Large intestine (tissue), 3 donors: ENCODE measurements around the gene SRRM4. TPM values are rescaled to one million over a fixed set of nuclear protein-coding genes. Genes with fewer than 3 reads are reported as not detected.

ENCODE experiments used
- DNase-seq, 2 donors: peaks; one replicate each; pipeline versions ENCODE4 v3.0.0 to v3.0.0-alpha.2; 2013
- H3K27ac ChIP-seq: one replicate; pipeline ENCODE4 v1.5.1; 2013; ENCODE audit warnings: low read length
- H3K27me3 ChIP-seq: 2 replicates; pipeline ENCODE4 v1.6.1; 2013; ENCODE audit warnings: low read length; ENCODE audit not compliant: control insufficient read depth, insufficient read depth
- H3K36me3 ChIP-seq: 2 replicates; pipeline ENCODE4 v1.6.1; 2013; ENCODE audit warnings: low read length; ENCODE audit not compliant: control insufficient read depth, insufficient read depth
- H3K4me1 ChIP-seq: one replicate; pipeline ENCODE4 v1.6.1; 2013; ENCODE audit warnings: low read length; ENCODE audit not compliant: control insufficient read depth, insufficient read depth
- H3K4me3 ChIP-seq: one replicate; pipeline ENCODE4 v1.5.1; 2013; ENCODE audit warnings: low read length
- H3K9me3 ChIP-seq: one replicate; pipeline ENCODE4 v1.6.1; 2013; ENCODE audit warnings: mild to moderate bottlenecking, low read depth, low read length, moderate library complexity; ENCODE audit not compliant: control insufficient read depth
- WGBS: methylation state at CpG from one replicate; pipeline ENCODE4 v1.1.5; 2013; ENCODE audit warnings: low lambda C conversion rate; ENCODE audit not compliant: insufficient coverage; 5-methylcytosine and 5-hydroxymethylcytosine counted together
- polyA plus RNA-seq: library from polyadenylated mRNA; unstranded; fragments of 120-200 nt; gene quantifications from one replicate; pipeline ENCODE4 v1.2.1, GENCODE V29; 2013

SRRM4 gene
- polyA plus RNA-seq, 1 donor, result 1.6 TPM

DNA sequence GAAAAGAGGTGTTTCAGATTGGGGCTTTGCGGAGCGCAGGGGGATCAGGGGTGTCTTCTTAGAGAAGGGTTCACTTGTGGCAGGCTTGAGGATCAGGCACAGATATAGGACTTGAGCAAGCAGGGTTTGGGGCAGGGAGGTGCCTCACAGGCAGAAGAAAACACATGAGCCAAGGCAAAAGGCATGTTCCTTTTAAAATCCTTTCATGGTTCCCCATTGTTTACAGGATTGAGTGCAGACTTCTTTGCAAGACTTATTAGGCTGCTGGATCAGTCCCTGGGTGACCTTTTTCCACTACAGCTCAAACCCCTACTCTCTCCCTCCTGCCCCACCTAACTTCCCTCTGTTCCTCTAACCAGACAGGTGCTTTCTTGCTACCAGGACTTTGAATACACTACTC lies 217.1 kb downstream of the SRRM4 start:
- H3K4me1 ChIP-seq, result no peaks in the 10 kb centered on the region
- no peaks in the 10 kb centered on the region for H3K27me3 ChIP-seq
- no peaks in the 10 kb centered on the region for H3K9me3 ChIP-seq
- no peak overlapping the region for H3K4me3 ChIP-seq
- no CpG with 5 or more reads among the region's 2 CpGs for WGBS
- H3K36me3 ChIP-seq, result no peaks in the 10 kb centered on the region
- no peak overlapping the region for H3K27ac ChIP-seq
- no peak for DNase-seq

DNA sequence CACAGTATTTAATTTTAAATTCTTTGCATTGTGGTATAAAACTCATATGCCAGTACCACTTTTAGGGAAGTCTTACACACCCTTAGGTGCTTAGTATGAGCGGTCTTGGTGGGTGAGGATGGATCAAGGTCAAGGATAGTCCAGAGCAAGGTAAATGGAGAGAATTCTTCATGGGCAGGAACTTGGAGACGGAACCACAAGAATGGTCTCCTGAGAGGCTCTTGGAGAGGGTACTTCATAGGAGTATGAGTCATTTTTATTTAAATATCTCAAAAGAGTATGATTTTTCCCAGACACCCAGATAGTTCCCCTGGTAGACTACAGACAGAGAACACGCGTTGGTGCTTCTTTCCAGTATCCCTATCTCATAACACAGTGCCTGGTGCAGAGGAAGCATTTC lies 219.3 kb downstream of the SRRM4 start:
- WGBS, result 100% methylated on average over 1 of the region's 4 CpGs
- H3K36me3 ChIP-seq, result no peaks in the 10 kb centered on the region
- H3K27me3 ChIP-seq, result no peaks in the 10 kb centered on the region
- no peaks in the 10 kb centered on the region for H3K4me1 ChIP-seq
- H3K27ac ChIP-seq, result no peak overlapping the region
- DNase-seq, result no peak
- H3K9me3 ChIP-seq, result no peaks in the 10 kb centered on the region
- H3K4me3 ChIP-seq, result no peak overlapping the region

DNA sequence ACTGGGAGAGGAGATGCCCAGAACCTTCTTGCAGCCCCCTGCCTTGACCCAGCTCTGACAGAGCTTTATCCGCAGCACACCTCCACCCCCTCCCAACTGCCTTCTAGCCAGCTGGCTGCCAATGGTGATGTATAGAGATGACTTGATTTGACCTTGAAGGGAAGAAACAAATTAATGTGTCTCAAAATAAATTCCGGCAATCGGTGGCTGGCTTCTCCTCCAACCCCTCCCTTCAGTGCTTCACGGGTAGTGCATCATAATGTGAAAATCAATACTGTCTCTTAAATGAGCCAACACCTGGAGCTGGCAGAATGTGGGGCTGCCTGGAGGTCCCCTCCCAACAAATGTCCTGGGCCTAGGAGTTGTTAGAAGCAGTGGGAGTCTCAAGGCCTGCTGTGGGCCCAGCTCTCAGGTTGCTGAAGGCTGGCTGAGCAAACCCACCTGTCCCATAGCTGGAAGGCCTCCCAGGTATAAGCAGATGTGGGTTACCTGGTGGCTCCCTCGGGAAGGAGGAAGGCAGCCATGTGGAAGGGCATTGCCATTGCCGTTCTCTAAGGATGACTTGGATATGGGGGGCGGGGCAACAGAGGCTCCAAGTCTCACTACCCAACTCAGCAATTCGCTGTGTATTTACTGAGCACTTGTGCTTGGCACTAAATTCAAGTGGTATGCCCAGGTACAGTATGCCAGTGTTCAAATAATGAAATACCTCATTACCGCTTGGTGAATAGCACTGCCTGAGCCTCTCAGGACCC lies 220.6 kb downstream of the SRRM4 start:
- Histone ChIP-seq H3K9me3 (no peaks in the 10 kb centered on the region), H3K27ac (no peak overlapping the region), H3K36me3 (no peaks in the 10 kb centered on the region), H3K4me1 (no peaks in the 10 kb centered on the region), H3K4me3 (no peak overlapping the region), H3K27me3 (no peaks in the 10 kb centered on the region)
- DNase-seq, result no peak
- WGBS, result no CpG with 5 or more reads among the region's 9 CpGs

DNA sequence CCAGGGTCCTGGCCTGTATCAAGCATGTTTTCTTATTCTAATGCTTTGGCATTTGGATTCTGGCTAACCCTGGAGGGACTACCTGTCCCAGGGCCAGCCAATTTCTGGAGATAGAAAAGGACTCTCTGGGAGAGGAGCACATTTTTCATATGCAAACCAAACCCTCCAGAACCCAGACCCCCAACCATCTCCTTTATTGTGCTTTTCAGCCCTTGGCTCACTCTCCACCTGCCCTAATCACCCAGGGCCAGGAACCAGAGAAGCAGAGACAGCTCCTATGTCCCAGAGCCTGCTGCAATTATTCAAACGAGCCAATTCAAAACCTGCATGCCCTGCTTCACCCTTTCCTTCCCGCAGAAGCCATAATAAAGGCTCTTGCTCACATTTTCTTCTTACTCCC lies 221.2 kb downstream of the SRRM4 start:
- H3K4me1 ChIP-seq, result no peaks in the 10 kb centered on the region
- 40% methylated on average over 1 of the region's 2 CpGs for WGBS
- no peaks in the 10 kb centered on the region for H3K36me3 ChIP-seq
- no peak overlapping the region for H3K4me3 ChIP-seq
- no peaks in the 10 kb centered on the region for H3K9me3 ChIP-seq
- no peaks in the 10 kb centered on the region for H3K27me3 ChIP-seq
- no peak for DNase-seq
- no peak overlapping the region for H3K27ac ChIP-seq

DNA sequence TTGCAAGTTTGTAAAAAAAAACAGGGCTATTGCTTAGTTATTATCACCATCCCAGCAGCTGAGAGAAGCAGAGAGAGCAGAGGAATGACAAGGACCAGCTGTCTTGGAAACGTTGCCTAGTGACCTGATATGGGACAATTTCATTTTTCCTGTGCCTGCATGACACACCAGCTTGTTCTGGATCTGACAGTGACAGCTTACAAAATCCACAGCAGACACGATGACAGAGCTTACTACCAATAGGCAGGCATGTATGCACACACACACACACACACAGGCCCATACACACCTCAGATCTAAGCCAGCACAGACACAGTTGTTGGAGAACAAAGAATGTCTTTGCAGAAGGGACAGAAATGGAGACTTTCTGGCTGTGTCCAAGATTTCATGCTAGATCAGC lies 222.8 kb downstream of the SRRM4 start:
- no CpG with 5 or more reads among the region's 2 CpGs for WGBS
- Histone ChIP-seq H3K4me3 (no peak overlapping the region), H3K27ac (no peak overlapping the region), H3K36me3 (no peaks in the 10 kb centered on the region), H3K9me3 (no peaks in the 10 kb centered on the region), H3K27me3 (no peaks in the 10 kb centered on the region), H3K4me1 (no peaks in the 10 kb centered on the region)
- DNase-seq, result peak in 1 of 2 donors; percentile 14

DNA sequence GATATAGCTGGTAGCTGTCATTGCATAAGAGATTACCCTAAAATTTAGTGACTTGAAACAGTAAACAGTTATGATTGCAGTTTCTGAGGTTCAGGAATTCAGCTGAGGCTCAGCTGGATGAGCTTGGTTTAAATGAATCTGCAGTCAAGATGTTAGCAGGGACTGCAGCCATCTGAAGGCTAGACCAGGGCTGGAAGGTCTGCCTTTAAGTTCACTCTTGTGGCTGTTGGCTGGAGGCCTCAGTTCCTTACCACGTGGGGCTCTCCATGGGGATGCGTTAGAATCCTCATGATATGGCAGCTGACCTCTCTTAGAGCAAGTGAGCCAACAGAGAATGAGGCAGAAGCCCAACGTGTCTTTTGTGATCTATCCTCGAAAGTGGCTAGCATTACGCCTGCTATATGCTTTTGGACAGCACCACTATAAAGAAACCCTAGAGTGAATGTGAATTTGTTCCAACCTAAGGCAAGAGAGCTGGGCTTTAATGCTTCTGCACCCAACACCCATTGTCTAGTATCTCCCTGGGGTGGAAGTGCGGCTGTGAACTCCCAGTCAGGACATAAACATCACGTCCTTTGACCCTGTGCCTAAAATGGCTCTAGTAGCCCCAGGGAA lies 223.4 kb downstream of the SRRM4 start:
- Histone ChIP-seq H3K27ac (no peak overlapping the region), H3K4me3 (no peak overlapping the region)

DNA sequence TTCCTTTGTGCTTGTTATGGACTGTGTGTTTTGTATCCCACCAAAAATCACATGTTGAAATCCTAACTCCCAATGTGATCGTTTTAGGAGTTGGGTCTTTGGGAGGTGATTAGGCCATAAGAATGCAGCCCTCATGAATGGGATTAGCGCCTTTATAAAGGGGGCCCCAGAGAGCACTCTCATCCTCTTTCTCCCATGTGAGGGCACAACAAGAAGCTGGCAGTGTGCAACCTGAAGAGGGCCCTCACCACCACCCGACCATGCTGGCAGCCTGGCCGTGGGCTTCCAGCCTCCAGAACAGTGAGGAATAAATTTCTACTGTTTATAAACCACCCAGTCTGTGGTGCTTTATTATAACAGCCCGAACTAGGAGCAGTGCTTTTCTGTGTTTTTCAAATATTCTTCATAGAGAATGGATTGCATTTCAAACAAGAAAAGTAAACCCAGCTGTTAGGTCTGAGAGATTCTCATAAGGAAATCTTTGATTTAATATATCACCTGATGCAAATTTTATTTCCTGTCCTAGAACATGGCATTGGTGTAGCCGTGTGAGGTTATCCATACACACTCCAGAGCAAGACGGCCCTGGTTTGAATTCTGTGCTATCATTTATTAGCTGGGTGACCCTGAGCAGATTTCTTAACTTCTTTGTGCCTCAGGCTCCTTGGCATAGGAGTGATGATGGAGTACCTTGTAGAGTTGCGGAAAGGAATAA lies 225.2 kb downstream of the SRRM4 start:
- WGBS, result no CpG with 5 or more reads among the region's 8 CpGs

More for the DNA sequence above, 223.4 kb downstream of the SRRM4 start:
- Histone ChIP-seq H3K36me3 (no peaks in the 10 kb centered on the region), H3K9me3 (no peaks in the 10 kb centered on the region), H3K27me3 (no peaks in the 10 kb centered on the region), H3K4me1 (no peaks in the 10 kb centered on the region)
- no CpG with 5 or more reads among the region's 7 CpGs for whole genome bisulfite sequencing
- no peak for DNase-seq

DNA sequence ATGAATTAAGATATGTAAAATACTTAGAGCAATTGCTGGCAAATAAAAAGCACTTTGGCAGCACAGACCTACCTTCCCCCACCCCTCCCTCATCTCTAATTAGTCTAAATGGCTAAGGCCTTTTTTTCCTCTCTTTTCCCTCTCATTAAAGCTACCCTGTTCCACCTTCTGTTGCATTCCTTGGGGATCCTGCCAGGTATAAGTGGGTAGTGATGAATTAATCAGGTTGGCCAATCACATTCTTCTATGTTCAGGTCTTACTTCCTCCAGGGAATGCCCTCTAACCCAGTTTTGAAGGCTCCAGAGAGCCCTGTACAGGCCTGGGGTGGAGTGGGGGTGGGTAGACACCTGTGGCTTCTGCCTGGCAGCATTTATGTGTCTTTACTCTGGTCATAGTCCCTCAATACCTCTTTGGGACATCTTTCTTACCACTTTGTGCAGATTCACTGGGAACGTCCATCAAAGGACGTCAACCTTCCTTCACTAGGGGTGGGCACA lies 225.8 kb downstream of the SRRM4 start:
- DNase-seq, result no peak
- H3K9me3 ChIP-seq, result no peaks in the 10 kb centered on the region
- no CpG with 5 or more reads among the region's 2 CpGs for WGBS
- H3K4me1 ChIP-seq, result no peaks in the 10 kb centered on the region
- H3K27me3 ChIP-seq, result no peaks in the 10 kb centered on the region
- no peak overlapping the region for H3K4me3 ChIP-seq
- no peak overlapping the region for H3K27ac ChIP-seq
- H3K36me3 ChIP-seq, result no peaks in the 10 kb centered on the region

More for the DNA sequence above, 225.2 kb downstream of the SRRM4 start:
- Histone ChIP-seq H3K9me3 (no peaks in the 10 kb centered on the region), H3K4me1 (no peaks in the 10 kb centered on the region), H3K36me3 (no peaks in the 10 kb centered on the region), H3K4me3 (no peak overlapping the region), H3K27me3 (no peaks in the 10 kb centered on the region), H3K27ac (no peak overlapping the region)
- DNase-seq, result no peak

DNA sequence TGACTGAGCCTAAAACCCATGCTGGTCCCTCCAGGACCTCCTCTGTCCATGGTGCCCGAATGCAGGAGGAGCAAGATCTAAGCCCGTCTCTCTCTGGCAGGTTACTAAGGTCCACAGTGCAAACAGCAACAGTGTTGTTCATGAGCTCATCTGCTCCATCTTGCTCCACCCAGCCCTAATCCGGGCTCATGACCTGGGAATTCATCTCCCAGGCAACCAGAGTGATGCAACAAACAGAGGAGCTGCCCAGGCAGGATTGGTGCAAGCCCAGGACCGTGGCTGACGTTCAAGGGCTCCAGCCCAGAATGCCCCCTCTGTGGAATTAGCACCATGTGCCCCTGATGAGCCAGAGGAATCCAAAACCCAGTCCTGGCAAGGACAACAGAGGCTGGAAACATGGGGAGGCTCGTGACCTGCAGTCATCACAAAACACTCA lies 227.3 kb downstream of the SRRM4 start:
- H3K9me3 ChIP-seq, result no peaks in the 10 kb centered on the region
- H3K4me1 ChIP-seq, result no peaks in the 10 kb centered on the region
- no peaks in the 10 kb centered on the region for H3K27me3 ChIP-seq
- H3K27ac ChIP-seq, result no peak overlapping the region
- no peak overlapping the region for H3K4me3 ChIP-seq
- DNase-seq, result peak; percentile 53 to 60
- H3K36me3 ChIP-seq, result no peaks in the 10 kb centered on the region
- no CpG with 5 or more reads among the region's 6 CpGs for WGBS

DNA sequence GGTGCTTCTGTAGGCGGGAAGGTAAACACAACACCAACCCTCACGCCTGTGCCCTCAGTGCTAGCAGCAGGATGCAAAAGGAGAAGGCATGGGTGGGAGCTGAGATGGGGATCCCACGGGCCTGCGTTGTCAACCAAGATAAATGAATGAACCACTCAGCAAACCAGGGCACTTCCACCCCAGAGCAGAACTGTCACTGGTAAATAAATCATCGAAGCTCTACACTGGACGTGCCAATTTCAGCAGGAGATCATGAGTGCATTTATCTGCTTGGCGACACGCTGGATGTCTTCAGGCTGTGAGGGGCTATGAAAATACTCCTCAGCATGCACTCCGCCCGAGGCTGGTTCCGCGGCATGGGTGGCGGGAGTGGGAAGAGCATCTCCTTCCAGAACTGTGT lies 230.5 kb downstream of the SRRM4 start:
- no peak for DNase-seq
- no peaks in the 10 kb centered on the region for H3K9me3 ChIP-seq
- H3K36me3 ChIP-seq, result no peaks in the 10 kb centered on the region
- no peaks in the 10 kb centered on the region for H3K4me1 ChIP-seq
- no peaks in the 10 kb centered on the region for H3K27me3 ChIP-seq
- no peak overlapping the region for H3K27ac ChIP-seq
- no peak overlapping the region for H3K4me3 ChIP-seq
- WGBS, result no CpG with 5 or more reads among the region's 13 CpGs
